H1 (cell line): ENCODE results near the gene PHC2. TPM values are rescaled to one million over a fixed set of nuclear protein-coding genes. Genes with fewer than 3 reads are reported as not detected.

ENCODE experiments used
- CBX8 ChIP-seq: fragments of 300-800, 300-1000 bp; sonication (generic); IDR thresholded peaks from 2 replicates; pipeline ENCODE4 v1.7.1; 2016; ENCODE audit warnings: low read depth, low read length, borderline replicate concordance
- POLR2AphosphoS5 ChIP-seq: IDR thresholded peaks from 2 replicates; pipeline ENCODE4 v1.6.1; 2011; ENCODE audit warnings: low read depth, low read length
- RBBP5 ChIP-seq: IDR thresholded peaks from 2 replicates; pipeline ENCODE4 v1.7.1; 2012; ENCODE audit warnings: low read depth, mild to moderate bottlenecking, inconsistent platforms, low read length, moderate library complexity, borderline replicate concordance
- SP4 ChIP-seq: IDR thresholded peaks from 2 replicates; pipeline ENCODE4 v1.6.1; 2012; ENCODE audit warnings: low read length, inconsistent platforms
- SUZ12 ChIP-seq: fragments of 200-600 bp; sonication (generic); IDR thresholded peaks from 2 replicates; pipeline ENCODE4 v1.6.1; 2012; ENCODE audit warnings: mild to moderate bottlenecking, inconsistent platforms, low read length, moderate library complexity, mixed read lengths
- TAF1 ChIP-seq: IDR thresholded peaks from 2 replicates; pipeline ENCODE4 v1.6.1; 2011; ENCODE audit warnings: mild to moderate bottlenecking, low read depth, low read length
- ZNF274 ChIP-seq: IDR thresholded peaks from 2 replicates; pipeline ENCODE4 v1.7.0; 2012; ENCODE audit warnings: low read length, borderline replicate concordance; ENCODE audit errors: extremely low read depth
- polyA plus RNA-seq, 7 experiments: library from polyadenylated mRNA; depleted of rRNA in 3 of 7; stranded (reverse) in 5 of 7; unstranded in 2 of 7; fragments of >200 nt in 5 of 7; fragments of 200-250 nt in 2 of 7; gene quantifications; 1 replicate in 5 of 7; 2 replicates in 1 of 7; 4 replicates in 1 of 7; pipeline versions ENCODE4 v1.2.1 to v1.2.3, GENCODE V29; 2011 to 2013; ENCODE audit warnings: missing spikeins in 2 of 7, mixed read lengths in 2 of 7
- total RNA-seq: library from RNA; stranded (reverse); fragmentation: NEBNext Ultra II Directional; extraction: Animal tissue kit (Norgen Biotek cat#: 25700); gene quantifications from 2 replicates; pipeline ENCODE4 v1.2.1, GENCODE V29; 2021
- TF ChIP-seq, protein P1 (sequence below): IDR thresholded peaks from 2 replicates; pipeline ENCODE4 v1.6.1; 2012; ENCODE audit warnings: inconsistent platforms

The PHC2 gene
- total and polyA plus RNA-seq, 2 of the 8 experiments (the other 6 are each of a cell fraction or from before 2014, with no cell fraction given): 5.6 to 14.2 TPM

DNA sequence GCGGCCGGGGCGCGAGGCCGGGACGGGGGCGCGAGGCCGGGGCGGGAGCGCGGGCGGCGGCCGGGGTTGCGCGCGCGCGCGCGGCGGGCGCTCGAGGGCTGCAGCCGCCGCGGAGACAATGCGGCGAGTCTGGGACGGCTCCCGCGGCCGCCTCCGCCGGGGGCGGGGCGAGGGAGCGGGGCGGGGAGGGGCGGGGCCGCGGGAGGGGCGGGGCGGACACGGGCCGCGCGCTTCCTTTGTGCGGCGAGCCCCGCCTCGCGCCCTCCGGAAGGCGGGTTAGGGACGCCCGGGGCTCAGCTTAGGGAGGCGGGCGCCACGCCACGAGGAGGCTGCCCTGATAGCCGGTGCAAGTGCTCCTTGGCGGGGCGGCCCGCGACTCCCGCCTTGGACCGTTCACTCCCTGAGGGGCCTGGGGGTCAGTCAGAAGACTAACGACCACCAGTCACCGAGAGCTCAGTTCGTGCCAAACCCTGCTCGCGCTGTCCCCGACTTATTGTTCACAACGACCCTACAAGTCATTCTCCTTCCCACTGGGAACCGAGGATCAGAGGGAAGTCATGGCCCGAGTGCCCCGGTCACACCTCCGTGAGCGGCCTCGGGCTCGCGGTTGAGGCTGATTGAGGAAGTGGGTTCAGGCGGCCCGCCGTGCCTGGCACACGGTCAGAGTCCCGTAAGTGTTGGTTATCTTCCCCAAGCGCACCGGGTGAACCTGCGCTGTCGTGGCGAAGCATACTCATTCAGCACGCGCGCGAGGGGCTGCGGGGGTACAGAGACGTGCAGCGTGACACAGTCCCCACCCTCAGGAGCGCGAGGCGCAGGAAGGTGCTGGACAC lies 80.9 kb downstream of the PHC2 start (continued):
- TF ChIP-seq TAF1 (0 out of 2 replicates have a peak, but pooled peaks have one; percentile 40), SUZ12 (peak; percentile 75), SP4 (no peak), RBBP5 (no peak), ZNF274 (no peak), POLR2AphosphoS5 (peak; percentile 76), CBX8 (no peak)
- TF ChIP-seq, protein P1, sequence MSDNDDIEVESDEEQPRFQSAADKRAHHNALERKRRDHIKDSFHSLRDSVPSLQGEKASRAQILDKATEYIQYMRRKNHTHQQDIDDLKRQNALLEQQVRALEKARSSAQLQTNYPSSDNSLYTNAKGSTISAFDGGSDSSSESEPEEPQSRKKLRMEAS: peak; percentile 54; the same call in 1 of the 2 replicates
